Activated naive CD4-positive, alpha-beta T cell treated with anti-CD3 and anti-CD28 coated beads for 36 hours (primary cell): ENCODE results near the gene GNAI3. TPM values are rescaled to one million over a fixed set of nuclear protein-coding genes. Genes with fewer than 3 reads are reported as not detected.
A peak's percentile ranks its signal among the peaks of the same experiment; 100 is the strongest.

ENCODE experiments used
- CTCF ChIA-PET: fragments of 350-600 bp; sonication (Branson Sonifier 250); formaldehyde crosslinking; loops from one replicate; lab custom pipeline; 2021; ENCODE audit warnings: antibody characterized with exemption; lab: Charles Lee
- DNase-seq: peaks from one replicate; pipeline ENCODE4 v3.0.0-alpha.2; 2020
- H3K27ac Mint-ChIP-seq: one replicate; pipeline ENCODE4 v1.8.0; 2021; ENCODE audit warnings: mild to moderate bottlenecking, mixed read lengths
- H3K27me3 Mint-ChIP-seq: one replicate; pipeline ENCODE4 v1.8.0; 2021; ENCODE audit warnings: low read depth, mixed read lengths
- H3K36me3 Mint-ChIP-seq: one replicate; pipeline ENCODE4 v1.8.0; 2021; ENCODE audit warnings: low read depth, mixed read lengths
- H3K4me1 Mint-ChIP-seq: one replicate; pipeline ENCODE4 v1.8.0; 2021; ENCODE audit warnings: low read depth, mixed read lengths
- H3K4me3 Mint-ChIP-seq: one replicate; pipeline ENCODE4 v1.8.0; 2021; ENCODE audit warnings: mild to moderate bottlenecking, moderate library complexity, mixed read lengths
- H3K9me3 Mint-ChIP-seq: one replicate; pipeline ENCODE4 v1.8.0; 2021; ENCODE audit warnings: mixed read lengths
- intact Hi-C: fragments of 100-400 bp; cut with micrococcal nuclease; formaldehyde crosslinking; loops from one replicate; pipeline ENCODE4 v1.15.1; 2023
- total RNA-seq, 2 experiments: library from RNA; stranded (reverse); gene quantifications; one replicate each; pipeline ENCODE4 v1.2.3, GENCODE V29; 2021

GNAI3 gene
- total RNA-seq, 2 experiments from 2014 or later = 8.0 to 8.5 TPM

GRCh38 chr1:109649491-109649914 lies 101.1 kb downstream of the GNAI3 start:
- no peaks in the 10 kb centered on the region for H3K4me1 Mint-ChIP-seq
- H3K36me3 Mint-ChIP-seq = no peaks in the 10 kb centered on the region
- H3K4me3 Mint-ChIP-seq = no peak overlapping the region
- intact Hi-C loops = no loop called here
- H3K27me3 Mint-ChIP-seq = peaks cover 6% of the 10 kb centered on the region
- H3K27ac Mint-ChIP-seq = no peak overlapping the region
- no peak for DNase-seq
- CTCF ChIA-PET = interaction anchor here (0.9 to 6.2 kb wide), 6 partner anchors 9 to 335 kb away, joined by 3 to 93 read pairs (median 8); partner anchors contain the start of gene AHCYL1
- no peaks in the 10 kb centered on the region for H3K9me3 Mint-ChIP-seq

- CTCF ChIA-PET = interaction anchor here (1.0 to 6.2 kb wide), 10 partner anchors 10 to 333 kb away, joined by 3 to 93 read pairs (median 6); partner anchors contain the start of genes AHCYL1 and GNAI3
- H3K4me3 Mint-ChIP-seq = no peak overlapping the region
- H3K27ac Mint-ChIP-seq = no peak overlapping the region
- peaks cover 10% of the 10 kb centered on the region for H3K27me3 Mint-ChIP-seq
- intact Hi-C loops = no loop called here
- H3K36me3 Mint-ChIP-seq = no peaks in the 10 kb centered on the region
- no peaks in the 10 kb centered on the region for H3K9me3 Mint-ChIP-seq
- peaks cover 10% of the 10 kb centered on the region for H3K4me1 Mint-ChIP-seq
- DNase-seq = no peak
Observed at GRCh38 chr1:109650609-109651008, 102.2 kb downstream of the GNAI3 start.

- Mint-ChIP-seq H3K4me3 (no peak overlapping the region), H3K27me3 (peaks cover 10% of the 10 kb centered on the region), H3K27ac (no peak overlapping the region), H3K36me3 (no peaks in the 10 kb centered on the region), H3K4me1 (peaks cover 15% of the 10 kb centered on the region), H3K9me3 (no peaks in the 10 kb centered on the region)
- no peak for DNase-seq
- intact Hi-C loops = no loop called here
- CTCF ChIA-PET = interaction anchor here (1.2 to 6.2 kb wide), 7 partner anchors 9 to 332 kb away, joined by 3 to 93 read pairs (median 7); partner anchors contain the start of gene AHCYL1
Observed at GRCh38 chr1:109652402-109652801, 104.0 kb downstream of the GNAI3 start.

GRCh38 chr1:109653306-109653705 lies 104.9 kb downstream of the GNAI3 start:
- Mint-ChIP-seq H3K4me3 (no peak overlapping the region), H3K4me1 (peaks cover 15% of the 10 kb centered on the region), H3K36me3 (no peaks in the 10 kb centered on the region), H3K9me3 (no peaks in the 10 kb centered on the region), H3K27ac (no peak overlapping the region), H3K27me3 (peaks cover 10% of the 10 kb centered on the region)
- CTCF ChIA-PET = interaction anchor here (0.9 to 6.2 kb wide), 5 partner anchors 10 to 331 kb away, joined by 3 to 93 read pairs (median 7); partner anchors contain the start of gene AHCYL1
- intact Hi-C loops = no loop called here
- DNase-seq = no peak

- Mint-ChIP-seq H3K9me3 (no peaks in the 10 kb centered on the region), H3K36me3 (no peaks in the 10 kb centered on the region), H3K27me3 (peaks cover 10% of the 10 kb centered on the region), H3K4me1 (peaks cover 15% of the 10 kb centered on the region), H3K4me3 (no peak overlapping the region), H3K27ac (no peak overlapping the region)
- CTCF ChIA-PET = interaction anchor here (4.5 kb wide), 1 partner anchor 14 kb away, joined by 27 read pairs; no protein-coding TSS in a partner anchor
- intact Hi-C loops = no loop called here
- DNase-seq = no peak
Observed at GRCh38 chr1:109654519-109654918, 106.1 kb downstream of the GNAI3 start.

- Mint-ChIP-seq H3K4me1 (peaks cover 15% of the 10 kb centered on the region), H3K36me3 (no peaks in the 10 kb centered on the region), H3K27me3 (peaks cover 10% of the 10 kb centered on the region), H3K4me3 (peak within 1 kb of the TSS; percentile 82), H3K9me3 (no peaks in the 10 kb centered on the region), H3K27ac (peak within 1 kb of the TSS; percentile 28)
- DNase-seq = peak; percentile 69
- intact Hi-C loops = no loop called here
- CTCF ChIA-PET = interaction anchor here (0.5 to 4.5 kb wide), 10 partner anchors 10 to 466 kb away, joined by 3 to 27 read pairs (median 3); partner anchors contain the start of genes AHCYL1, AMPD2, GNAT2 and GSTM2
Observed at GRCh38 chr1:109655615-109656519, 107.5 kb downstream of the GNAI3 start, which contains the start of gene GSTM4. TSS of gene GSTM4 (plus strand) at chr1:109656099. CDS start at chr1:109656390, 291 bp downstream.

- peaks cover 15% of the 10 kb centered on the region for H3K4me1 Mint-ChIP-seq
- H3K27ac Mint-ChIP-seq = no peak overlapping the region
- H3K36me3 Mint-ChIP-seq = no peaks in the 10 kb centered on the region
- peak overlapping the region; percentile 26 for H3K4me3 Mint-ChIP-seq
- CTCF ChIA-PET = interaction anchor here (0.6 to 4.5 kb wide), 3 partner anchors 17 to 391 kb away, joined by 4 to 27 read pairs (median 6); no protein-coding TSS in a partner anchor
- intact Hi-C loops = no loop called here
- no peak for DNase-seq
- no peaks in the 10 kb centered on the region for H3K9me3 Mint-ChIP-seq
- H3K27me3 Mint-ChIP-seq = peaks cover 7% of the 10 kb centered on the region
Observed at GRCh38 chr1:109657395-109657794, 109.0 kb downstream of the GNAI3 start.

GRCh38 chr1:109657970-109658369 lies 109.6 kb downstream of the GNAI3 start:
- H3K4me1 Mint-ChIP-seq = peaks cover 15% of the 10 kb centered on the region
- CTCF ChIA-PET = interaction anchor here (4.5 kb wide), 1 partner anchor 18 kb away, joined by 27 read pairs; no protein-coding TSS in a partner anchor
- no peak overlapping the region for H3K4me3 Mint-ChIP-seq
- intact Hi-C loops = no loop called here
- H3K27me3 Mint-ChIP-seq = peaks cover 7% of the 10 kb centered on the region
- DNase-seq = no peak
- no peaks in the 10 kb centered on the region for H3K36me3 Mint-ChIP-seq
- no peak overlapping the region for H3K27ac Mint-ChIP-seq
- H3K9me3 Mint-ChIP-seq = no peaks in the 10 kb centered on the region

- no peak overlapping the region for H3K27ac Mint-ChIP-seq
Observed at GRCh38 chr1:109658533-109659042, 110.2 kb downstream of the GNAI3 start.

GRCh38 chr1:109659145-109659544 lies 110.7 kb downstream of the GNAI3 start:
- intact Hi-C loops = no loop called here
- no peaks in the 10 kb centered on the region for H3K9me3 Mint-ChIP-seq
- peaks cover 15% of the 10 kb centered on the region for H3K4me1 Mint-ChIP-seq
- CTCF ChIA-PET = interaction anchor here (3.6 kb wide), 1 partner anchor 19 kb away, joined by 20 read pairs; no protein-coding TSS in a partner anchor
- peaks cover 7% of the 10 kb centered on the region for H3K27me3 Mint-ChIP-seq
- DNase-seq = no peak
- no peak overlapping the region for H3K27ac Mint-ChIP-seq
- no peak overlapping the region for H3K4me3 Mint-ChIP-seq
- no peaks in the 10 kb centered on the region for H3K36me3 Mint-ChIP-seq

More at GRCh38 chr1:109658533-109659042, 110.2 kb downstream of the GNAI3 start:
- Mint-ChIP-seq H3K4me1 (peaks cover 15% of the 10 kb centered on the region), H3K27me3 (peaks cover 7% of the 10 kb centered on the region), H3K4me3 (no peak overlapping the region), H3K36me3 (no peaks in the 10 kb centered on the region), H3K9me3 (no peaks in the 10 kb centered on the region)
- no peak for DNase-seq
- intact Hi-C loops = no loop called here
- CTCF ChIA-PET = interaction anchor here (4.5 kb wide), 1 partner anchor 18 kb away, joined by 27 read pairs; no protein-coding TSS in a partner anchor

GRCh38 chr1:109659997-109660690 lies 111.7 kb downstream of the GNAI3 start:
- H3K27me3 Mint-ChIP-seq = no peaks in the 10 kb centered on the region
- no peak for DNase-seq
- no peaks in the 10 kb centered on the region for H3K9me3 Mint-ChIP-seq
- no peaks in the 10 kb centered on the region for H3K36me3 Mint-ChIP-seq
- no peak overlapping the region for H3K4me3 Mint-ChIP-seq
- intact Hi-C loops = no loop called here
- H3K27ac Mint-ChIP-seq = no peak overlapping the region
- H3K4me1 Mint-ChIP-seq = peaks cover 10% of the 10 kb centered on the region
- CTCF ChIA-PET = interaction anchor here (1.0 to 3.6 kb wide), 2 partner anchors 20 to 325 kb away, joined by 3 to 20 read pairs; partner anchors contain the start of gene AHCYL1
